K562 (cell line): ENCODE results near the gene PACSIN2. TPM values are rescaled to one million over a fixed set of nuclear protein-coding genes. Genes with fewer than 3 reads are reported as not detected.

Experiments
- ATAC-seq: fragments of 200-7000 bp; cut with Tn5 transposase; 3 replicates; pipeline ENCODE4 v1.9.1; 2020; ENCODE audit warnings: moderate library complexity
- BruUV-seq: library from RNA; stranded (reverse); fragments of 400-500 nt; replicated peaks from 2 replicates; lab custom pipeline; 2021; lab: Mats Ljungman, UMichigan
- CTCF ChIA-PET: fragments of 300-600 bp; formaldehyde crosslinking; extraction: SDS; loops from one replicate; lab custom pipeline; 2021; ENCODE audit warnings: low intra/inter-chr PET ratio; lab: Yijun Ruan, JAX
- POLR2A ChIA-PET: fragments of 300-600, 350-650 bp; sonication (Branson Sonifier 250); formaldehyde crosslinking; extraction: SDS; loops from one replicate; lab custom pipeline; 2021; ENCODE audit warnings: antibody characterized with exemption, inconsistent platforms; lab: Yijun Ruan, JAX
- DNase-seq, 4 experiments: peaks; one replicate each; pipeline versions ENCODE4 v3.0.0 to v3.0.0-alpha.2; 2011 to 2018; ENCODE audit warnings: low spot score in 3 of 4, mixed read lengths in 3 of 4; ENCODE audit errors: extremely low read depth in 1 of 4
- FAIRE-seq: peaks from 2 replicates; lab custom pipeline; 2011; peaks lifted over from hg19 to GRCh38; lab: Jason Lieb, UNC
- H2AFZ ChIP-seq: 2 replicates; pipeline ENCODE4 v1.6.0; 2011; ENCODE audit warnings: low read depth, low read length, control low read depth, inconsistent platforms
- H3K27ac ChIP-seq: fragments of 200-600 bp; 3 replicates; pipeline ENCODE4 v1.8.0; 2011; ENCODE audit warnings: low read depth, mild to moderate bottlenecking, control low read depth, inconsistent platforms, low read length, moderate library complexity, mixed read lengths; ENCODE audit errors: extremely low read depth
- H3K27me3 ChIP-seq, 2 experiments: fragments of 300-600 bp in 1 of 2; 2 replicates in 1 of 2; 3 replicates in 1 of 2; pipeline versions ENCODE4 v1.6.0 to v1.8.0; 2011; ENCODE audit warnings: inconsistent platforms in 2 of 2, low read length in 2 of 2, mild to moderate bottlenecking in 1 of 2, mixed read lengths in 1 of 2, moderate library complexity in 1 of 2; ENCODE audit not compliant: control insufficient read depth in 2 of 2, insufficient read depth in 2 of 2
- H3K36me3 ChIP-seq: fragments of 300-600 bp; 3 replicates; pipeline ENCODE4 v1.8.0; 2011; ENCODE audit warnings: mild to moderate bottlenecking, low read length, inconsistent platforms; ENCODE audit not compliant: control insufficient read depth, insufficient read depth
- H3K4me1 ChIP-seq, 2 experiments: fragments of 200-600 bp in 1 of 2; replicated peaks in 1 of 2; 2 replicates in 1 of 2; 3 replicates in 1 of 2; pipeline versions ENCODE4 v1.5.1 to v1.8.0; 2011; ENCODE audit warnings: inconsistent platforms in 2 of 2, low read length in 2 of 2, mild to moderate bottlenecking in 1 of 2, mixed read lengths in 1 of 2, moderate library complexity in 1 of 2; ENCODE audit not compliant: control insufficient read depth in 2 of 2, insufficient read depth in 2 of 2
- H3K4me2 ChIP-seq: 2 replicates; pipeline ENCODE4 v1.6.1; 2011; ENCODE audit warnings: low read length, control low read depth, inconsistent platforms, mixed read lengths; ENCODE audit not compliant: insufficient read depth
- H3K4me3 ChIP-seq: fragments of 200-600 bp; sonication (generic), shearing (Covaris generic); 2 replicates; pipeline ENCODE4 v1.5.1; 2016; ENCODE audit warnings: control low read depth, inconsistent platforms
- H3K79me2 ChIP-seq: fragments of 200-600 bp; 3 replicates; pipeline ENCODE4 v1.8.0; 2011; ENCODE audit warnings: low read length, inconsistent platforms; ENCODE audit not compliant: control insufficient read depth, insufficient read depth
- H3K9ac ChIP-seq, 2 experiments: 2 replicates each; pipeline versions ENCODE4 v1.6.0 to v1.6.1; 2011; ENCODE audit warnings: low read depth in 2 of 2, low read length in 2 of 2, control low read depth in 1 of 2, inconsistent platforms in 1 of 2, mild to moderate bottlenecking in 1 of 2, mixed read lengths in 1 of 2; ENCODE audit not compliant: insufficient read depth in 1 of 2
- H3K9me1 ChIP-seq: one replicate; pipeline ENCODE4 v1.6.0; 2011; ENCODE audit warnings: inconsistent platforms, mild to moderate bottlenecking, low read length, moderate library complexity; ENCODE audit not compliant: control insufficient read depth, insufficient read depth
- H3K9me3 ChIP-seq: replicated peaks from 2 replicates; pipeline ENCODE4 v1.5.1; 2011; ENCODE audit warnings: low read depth, low read length, inconsistent platforms; ENCODE audit not compliant: control insufficient read depth, insufficient read depth
- H4K20me1 ChIP-seq: replicated peaks from 2 replicates; pipeline ENCODE4 v1.6.1; 2011; ENCODE audit warnings: low read length, inconsistent platforms, mixed read lengths; ENCODE audit not compliant: control insufficient read depth, insufficient read depth
- FOSL1 ChIP-seq: fragments of 200-800 bp; sonication (Bioruptor generic); conservative IDR thresholded peaks from 2 replicates; pipeline ENCODE4 v1.6.1; 2016; ENCODE audit warnings: missing genetic modification characterization, missing compliant biosample characterization
- HDAC2 ChIP-seq: fragments of 450-650 bp; IDR thresholded peaks from 2 replicates; pipeline ENCODE4 v1.6.1; 2016; ENCODE audit warnings: mild to moderate bottlenecking
- JUN ChIP-seq, 2 experiments: sonication (generic) in 1 of 2; formaldehyde crosslinking in 1 of 2; IDR thresholded peaks; 2 replicates each; pipeline versions ENCODE4 v1.6.1 to v1.8.0; 2012 to 2022; ENCODE audit warnings: borderline replicate concordance in 2 of 2, mild to moderate bottlenecking in 2 of 2, improper control_type of control experiment in 1 of 2, low read depth in 1 of 2, low read length in 1 of 2, missing genetic modification reagents in 1 of 2
- JUND ChIP-seq, 2 experiments: IDR thresholded peaks; 2 replicates in 1 of 2; 3 replicates in 1 of 2; pipeline ENCODE4 v1.6.1; 2011; ENCODE audit warnings: borderline replicate concordance in 2 of 2, low read depth in 2 of 2, low read length in 2 of 2, improper control_type of control experiment in 1 of 2, missing biosample characterization in 1 of 2, missing genetic modification characterization in 1 of 2, missing genetic modification reagents in 1 of 2
- RBFOX2 ChIP-seq: fragments of 200-400 bp; formaldehyde crosslinking; IDR thresholded peaks from 2 replicates; pipeline ENCODE4 v1.6.1; 2017; ENCODE audit warnings: low read depth, mild to moderate bottlenecking, low read length, moderate library complexity
- RBM17 ChIP-seq: fragments of 200-400 bp; formaldehyde crosslinking; IDR thresholded peaks from 2 replicates; pipeline ENCODE4 v1.6.1; 2017; ENCODE audit warnings: low read depth, mild to moderate bottlenecking, low read length, borderline replicate concordance
- SLC30A9 ChIP-seq: fragments of 250-450 bp; sonication (Bioruptor Pico); IDR thresholded peaks from 2 replicates; pipeline ENCODE4 v1.8.0; 2022; ENCODE audit warnings: mild to moderate bottlenecking, moderate library complexity
- SMAD4 ChIP-seq: fragments of 250-450 bp; sonication (Bioruptor Pico); conservative IDR thresholded peaks from 2 replicates; pipeline ENCODE4 v1.8.0; 2021; ENCODE audit warnings: inconsistent platforms, mild to moderate bottlenecking, moderate library complexity
- SMARCA4 ChIP-seq: fragments of 450-650 bp; IDR thresholded peaks from 2 replicates; pipeline ENCODE4 v1.6.1; 2016
- ZBED1 ChIP-seq: IDR thresholded peaks from 2 replicates; pipeline ENCODE4 v1.6.1; 2014
- ZC3H8 ChIP-seq: fragments of 450-650 bp; IDR thresholded peaks from 2 replicates; pipeline ENCODE4 v1.6.1; 2017
- ZKSCAN8 ChIP-seq: fragments of 200-800 bp; sonication (Bioruptor generic); IDR thresholded peaks from 2 replicates; pipeline ENCODE4 v1.6.1; 2016; ENCODE audit warnings: missing genetic modification characterization, missing compliant biosample characterization
- WGBS: fragments of 100-300 bp; shearing (Covaris generic); methylation state at CpG from one replicate; pipeline ENCODE4 v1.1.6; 2016; ENCODE audit warnings: low coverage, mixed read lengths; ENCODE audit not compliant: insufficient coverage; ENCODE audit errors: missing lambda C conversion rate; 5-methylcytosine and 5-hydroxymethylcytosine counted together
- in situ Hi-C: fragments of 300-500 bp; cut with MboI; formaldehyde crosslinking; loops from 4 replicates; pipeline ENCODE4 v1.15.0; 2018; ENCODE audit warnings: inconsistent platforms, mixed read lengths
- intact Hi-C: fragments of 100-400 bp; cut with micrococcal nuclease; formaldehyde crosslinking; loops from 2 replicates; pipeline ENCODE4 v1.14.2; 2022
- polyA plus RNA-seq, 8 experiments: library from polyadenylated mRNA; depleted of rRNA in 4 of 8; stranded (reverse) in 5 of 8; unstranded in 3 of 8; fragments of >200 nt; fragmentation: Nextera tagmentation in 2 of 8; fragmentation: Illumina TruSeq in 1 of 8; extraction: Ambion mirVana in 2 of 8; extraction: Trizol in 1 of 8; gene quantifications; 2 replicates each; pipeline versions ENCODE4 v1.2.1 to v1.2.3, GENCODE V29; 2011 to 2014; ENCODE audit warnings: inconsistent platforms in 1 of 8, missing spikeins in 1 of 8
- total RNA-seq, 7 experiments: library from RNA; depleted of rRNA in 6 of 7; stranded (reverse); fragments of >200 nt in 6 of 7; fragmentation: Illumina TruSeq in 2 of 7; extraction: Trizol in 2 of 7; gene quantifications; 2 replicates each; pipeline versions ENCODE4 v1.2.1 to v1.2.3, GENCODE V29; 2011 to 2021; ENCODE audit warnings: low replicate concordance in 1 of 7
- TF ChIP-seq, protein P1 (sequence below), 2 experiments: fragments of 450-650 bp in 1 of 2; sonication (generic) in 1 of 2; formaldehyde crosslinking in 1 of 2; IDR thresholded peaks; 2 replicates each; pipeline versions ENCODE4 v1.7.1 to v1.9.0; 2016 to 2022; ENCODE audit warnings: inconsistent platforms in 1 of 2, mild to moderate bottlenecking in 1 of 2, missing genetic modification reagents in 1 of 2

Gene PACSIN2
- total and polyA plus RNA-seq, 9 of the 15 experiments (the other 6 are each of a cell fraction or from before 2014, with no cell fraction given), result 0.45 to 45.1 (median 23.9) TPM

DNA sequence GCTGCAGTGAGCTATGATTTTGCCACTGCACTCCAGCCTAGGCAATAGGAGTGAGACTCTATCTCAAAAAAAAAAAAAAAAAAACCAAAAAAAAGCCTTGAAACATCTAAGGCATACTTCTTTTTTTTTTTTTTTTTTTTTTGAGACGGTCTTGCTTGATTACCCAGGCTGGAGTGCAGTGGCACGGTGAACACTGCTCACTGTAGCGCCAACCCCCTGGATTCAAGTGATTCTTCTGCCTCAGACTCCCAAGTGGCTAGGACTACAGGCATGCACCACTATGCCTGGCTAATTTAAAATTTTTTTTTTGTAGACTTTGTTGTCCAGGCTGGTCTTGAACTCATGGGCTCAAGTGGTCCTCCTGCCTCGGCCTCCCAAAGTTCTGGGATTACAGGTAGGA is 177.4 kb downstream of the PACSIN2 start:
- POLR2A ChIA-PET, result no interaction called here
- Histone ChIP-seq H3K9me3 (no peaks in the 10 kb centered on the region), H3K4me3 (no peak overlapping the region), H3K27me3 (no peaks in the 10 kb centered on the region), H3K27ac (no peak overlapping the region), H3K9me1 (no peaks in the 10 kb centered on the region), H3K4me2 (no peak overlapping the region), H3K79me2 (no peaks in the 10 kb centered on the region), H2AFZ (no peak overlapping the region), H3K4me1 (no peaks in the 10 kb centered on the region), H3K36me3 (peaks cover 5% of the 10 kb centered on the region; the same call in 1 of the 3 replicates), H3K9ac (no peak overlapping the region), H4K20me1 (no peaks in the 10 kb centered on the region)
- in situ Hi-C loops, result no loop called here
- CTCF ChIA-PET, result no interaction called here
- BruUV-seq, result no TSS peak
- intact Hi-C loops, result no loop called here
- WGBS, result 69% methylated on average over 2 of the region's 4 CpGs
- FAIRE-seq (no peak), ATAC-seq (no peak), DNase-seq (no peak)
- TF ChIP-seq HDAC2 (no peak), SMAD4 (CRISPR knock-in tag) (no peak), RBFOX2 (no peak), FOSL1 (tag) (no peak), ZBED1 (no peak), JUND (IDR thresholded peaks at IDR 0.05; ENCODE audit: borderline replicate concordance, low read depth, low read length) (no peak), JUND (tag; IDR thresholded peaks at IDR 0.05; ENCODE audit: borderline replicate concordance, low read depth, low read length) (no peak), ZKSCAN8 (CRISPR knock-in tag) (no peak), ZC3H8 (no peak), RBM17 (no peak), SLC30A9 (no peak), SMARCA4 (no peak), JUN (IDR thresholded peaks at IDR 0.05; ENCODE audit: borderline replicate concordance, low read depth, low read length) (no peak), JUN (CRISPR knock-in tag; IDR thresholded peaks at IDR 0.05; ENCODE audit: borderline replicate concordance) (no peak)
- TF ChIP-seq, protein P1, sequence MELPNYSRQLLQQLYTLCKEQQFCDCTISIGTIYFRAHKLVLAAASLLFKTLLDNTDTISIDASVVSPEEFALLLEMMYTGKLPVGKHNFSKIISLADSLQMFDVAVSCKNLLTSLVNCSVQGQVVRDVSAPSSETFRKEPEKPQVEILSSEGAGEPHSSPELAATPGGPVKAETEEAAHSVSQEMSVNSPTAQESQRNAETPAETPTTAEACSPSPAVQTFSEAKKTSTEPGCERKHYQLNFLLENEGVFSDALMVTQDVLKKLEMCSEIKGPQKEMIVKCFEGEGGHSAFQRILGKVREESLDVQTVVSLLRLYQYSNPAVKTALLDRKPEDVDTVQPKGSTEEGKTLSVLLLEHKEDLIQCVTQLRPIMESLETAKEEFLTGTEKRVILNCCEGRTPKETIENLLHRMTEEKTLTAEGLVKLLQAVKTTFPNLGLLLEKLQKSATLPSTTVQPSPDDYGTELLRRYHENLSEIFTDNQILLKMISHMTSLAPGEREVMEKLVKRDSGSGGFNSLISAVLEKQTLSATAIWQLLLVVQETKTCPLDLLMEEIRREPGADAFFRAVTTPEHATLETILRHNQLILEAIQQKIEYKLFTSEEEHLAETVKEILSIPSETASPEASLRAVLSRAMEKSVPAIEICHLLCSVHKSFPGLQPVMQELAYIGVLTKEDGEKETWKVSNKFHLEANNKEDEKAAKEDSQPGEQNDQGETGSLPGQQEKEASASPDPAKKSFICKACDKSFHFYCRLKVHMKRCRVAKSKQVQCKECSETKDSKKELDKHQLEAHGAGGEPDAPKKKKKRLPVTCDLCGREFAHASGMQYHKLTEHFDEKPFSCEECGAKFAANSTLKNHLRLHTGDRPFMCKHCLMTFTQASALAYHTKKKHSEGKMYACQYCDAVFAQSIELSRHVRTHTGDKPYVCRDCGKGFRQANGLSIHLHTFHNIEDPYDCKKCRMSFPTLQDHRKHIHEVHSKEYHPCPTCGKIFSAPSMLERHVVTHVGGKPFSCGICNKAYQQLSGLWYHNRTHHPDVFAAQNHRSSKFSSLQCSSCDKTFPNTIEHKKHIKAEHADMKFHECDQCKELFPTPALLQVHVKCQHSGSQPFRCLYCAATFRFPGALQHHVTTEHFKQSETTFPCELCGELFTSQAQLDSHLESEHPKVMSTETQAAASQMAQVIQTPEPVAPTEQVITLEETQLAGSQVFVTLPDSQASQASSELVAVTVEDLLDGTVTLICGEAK (IDR thresholded peaks at IDR 0.05), result no peak
- TF ChIP-seq, protein P1 (CRISPR knock-in tag; IDR thresholded peaks at IDR 0.05), result no peak
